ENCODE measurements around the gene ADRA2B. TPM values are rescaled to one million over a fixed set of nuclear protein-coding genes. Genes with fewer than 3 reads are reported as not detected.

ADRA2B gene
- total RNA-seq, 1 experiment from 2014 or later: 0.47 TPM

- no peak overlapping the region for H3K27ac ChIP-seq (ENCODE audit: low read depth, low read length)
- CTCF ChIA-PET: interaction anchor here (0.9 kb wide), 1 partner anchor 122 kb away, joined by 3 read pairs; no protein-coding TSS in a partner anchor
- ATAC-seq: no peak
These were observed 1.8 kb downstream of the ADRA2B start for GRCh38 chr2:96114546-96114902.

More at GRCh38 chr2:96114546-96114902, 1.8 kb downstream of the ADRA2B start:
- no peaks in the 10 kb centered on the region for H3K79me2 ChIP-seq (ENCODE audit: insufficient read depth, low read length)
- H3K4me3 ChIP-seq (replicated peaks in 1 of 2; ENCODE audit: low read depth in 1 of 2, low read length in 2 of 2): no peak overlapping the region
- no peak overlapping the region for H3K4me2 ChIP-seq (ENCODE audit: low read length)
- ChIA-PET RAD21 (ENCODE audit: low non-redundant PET in 1 of 2, low total read pairs in 2 of 2, uncharacterized antibody in 2 of 2, unreplicated experiment in 2 of 2) (no interaction called here), POLR2A (no interaction called here)
- no peaks in the 10 kb centered on the region for H3K27me3 ChIP-seq (ENCODE audit: insufficient read depth, low read length)
- DNase-seq (ENCODE audit: low read depth, low spot score): no peak
- no peak overlapping the region for H2AFZ ChIP-seq (ENCODE audit: low read depth, low read length, poor library complexity, severe bottlenecking)
- H3K9me2 ChIP-seq (ENCODE audit: insufficient read depth): no peaks in the 10 kb centered on the region
- H3K9me3 ChIP-seq (ENCODE audit: control insufficient read depth in 1 of 2, insufficient read depth in 1 of 2, low read depth in 1 of 2, low read length in 2 of 2): no peaks in the 10 kb centered on the region
- BruUV-seq (replicated peaks): no TSS peak
- H3K9ac ChIP-seq (ENCODE audit: low read length): no peak overlapping the region
- TF ChIP-seq FOSL1 (IDR thresholded peaks at IDR 0.05; ENCODE audit: low read depth) (no peak), CTCF (IDR thresholded peaks at IDR 0.05 in 2 of 3, conservative IDR thresholded peaks at IDR 0.05 in 1 of 3; ENCODE audit: borderline replicate concordance in 1 of 3, insufficient read depth in 1 of 3, low read depth in 2 of 3, low read length in 2 of 3) (no peak), CEBPB (IDR thresholded peaks at IDR 0.05; ENCODE audit: low read depth) (no peak), TCF7L2 (IDR thresholded peaks at IDR 0.05; ENCODE audit: borderline replicate concordance, extremely low read depth, insufficient read depth, insufficient read length) (no peak), EZH2 (IDR thresholded peaks at IDR 0.05) (no peak), EGR1 (IDR thresholded peaks at IDR 0.05; ENCODE audit: low read depth) (no peak), ELF1 (IDR thresholded peaks at IDR 0.05; ENCODE audit: borderline replicate concordance, low read depth) (no peak), POLR2AphosphoS5 (IDR thresholded peaks at IDR 0.05; ENCODE audit: low read depth, low read length) (no peak), YY1 (IDR thresholded peaks at IDR 0.05; ENCODE audit: extremely low read depth, insufficient replicate concordance, low read depth, low read length) (no peak)
- TF ChIP-seq, protein P1, sequence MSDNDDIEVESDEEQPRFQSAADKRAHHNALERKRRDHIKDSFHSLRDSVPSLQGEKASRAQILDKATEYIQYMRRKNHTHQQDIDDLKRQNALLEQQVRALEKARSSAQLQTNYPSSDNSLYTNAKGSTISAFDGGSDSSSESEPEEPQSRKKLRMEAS (IDR thresholded peaks at IDR 0.05): no peak
- TF ChIP-seq, protein P2, sequence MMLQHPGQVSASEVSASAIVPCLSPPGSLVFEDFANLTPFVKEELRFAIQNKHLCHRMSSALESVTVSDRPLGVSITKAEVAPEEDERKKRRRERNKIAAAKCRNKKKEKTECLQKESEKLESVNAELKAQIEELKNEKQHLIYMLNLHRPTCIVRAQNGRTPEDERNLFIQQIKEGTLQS (IDR thresholded peaks at IDR 0.05): no peak
- TF ChIP-seq, protein P3, sequence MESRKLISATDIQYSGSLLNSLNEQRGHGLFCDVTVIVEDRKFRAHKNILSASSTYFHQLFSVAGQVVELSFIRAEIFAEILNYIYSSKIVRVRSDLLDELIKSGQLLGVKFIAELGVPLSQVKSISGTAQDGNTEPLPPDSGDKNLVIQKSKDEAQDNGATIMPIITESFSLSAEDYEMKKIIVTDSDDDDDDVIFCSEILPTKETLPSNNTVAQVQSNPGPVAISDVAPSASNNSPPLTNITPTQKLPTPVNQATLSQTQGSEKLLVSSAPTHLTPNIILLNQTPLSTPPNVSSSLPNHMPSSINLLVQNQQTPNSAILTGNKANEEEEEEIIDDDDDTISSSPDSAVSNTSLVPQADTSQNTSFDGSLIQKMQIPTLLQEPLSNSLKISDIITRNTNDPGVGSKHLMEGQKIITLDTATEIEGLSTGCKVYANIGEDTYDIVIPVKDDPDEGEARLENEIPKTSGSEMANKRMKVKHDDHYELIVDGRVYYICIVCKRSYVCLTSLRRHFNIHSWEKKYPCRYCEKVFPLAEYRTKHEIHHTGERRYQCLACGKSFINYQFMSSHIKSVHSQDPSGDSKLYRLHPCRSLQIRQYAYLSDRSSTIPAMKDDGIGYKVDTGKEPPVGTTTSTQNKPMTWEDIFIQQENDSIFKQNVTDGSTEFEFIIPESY (IDR thresholded peaks at IDR 0.05; ENCODE audit: extremely low read depth, insufficient replicate concordance, low read length): no peak
- intact Hi-C loops (cut with micrococcal nuclease): no loop called here
- peaks cover 11 to 16% of the 10 kb centered on the region in 2 experiments for H3K4me1 ChIP-seq (ENCODE audit: control insufficient read depth in 1 of 2, insufficient read depth in 2 of 2, low read length in 2 of 2)
- H4K20me1 ChIP-seq (ENCODE audit: insufficient read depth): no peaks in the 10 kb centered on the region
- H3K36me3 ChIP-seq (ENCODE audit: control insufficient read depth in 1 of 2, insufficient read depth in 2 of 2, low read length in 2 of 2): no peaks in the 10 kb centered on the region

Measured in HCT116 (cell line).